KOPT-K1 (cell line): ENCODE data around the gene NEUROD6.

Source experiments
- H3K27ac ChIP-seq: fragments of 200-600 bp; sonication (generic); 2 replicates; pipeline ENCODE4 v1.5.1; 2016; ENCODE audit warnings: antibody characterized with exemption, mild to moderate bottlenecking, low read depth, low read length; ENCODE audit not compliant: poor library complexity, severe bottlenecking
- H3K36me3 ChIP-seq: fragments of 200-600 bp; sonication (generic); 2 replicates; pipeline ENCODE4 v1.5.1; 2017; ENCODE audit warnings: antibody characterized with exemption, mild to moderate bottlenecking, low read length, moderate library complexity; ENCODE audit not compliant: insufficient read depth
- H3K9me3 ChIP-seq: fragments of 200-600 bp; sonication (generic); 2 replicates; pipeline ENCODE4 v1.5.1; 2017; ENCODE audit warnings: antibody characterized with exemption, low read length, mild to moderate bottlenecking; ENCODE audit not compliant: insufficient read depth, poor library complexity, severe bottlenecking

Gene NEUROD6

GRCh38 chr7:31311552-31311951, 29.0 kb downstream of the NEUROD6 start:
- Histone ChIP-seq H3K9me3 (no peaks in the 10 kb centered on the region), H3K36me3 (no peaks in the 10 kb centered on the region), H3K27ac (no peak overlapping the region)

GRCh38 chr7:31310321-31310935, 30.1 kb downstream of the NEUROD6 start:
- H3K9me3 ChIP-seq: no peaks in the 10 kb centered on the region
- H3K27ac ChIP-seq: no peak overlapping the region

GRCh38 chr7:31309407-31309806, 31.1 kb downstream of the NEUROD6 start:
- Histone ChIP-seq H3K9me3 (no peaks in the 10 kb centered on the region), H3K36me3 (no peaks in the 10 kb centered on the region), H3K27ac (no peak overlapping the region)

More at GRCh38 chr7:31310321-31310935, 30.1 kb downstream of the NEUROD6 start:
- H3K36me3 ChIP-seq: no peaks in the 10 kb centered on the region

GRCh38 chr7:31308652-31309051, 31.9 kb downstream of the NEUROD6 start:
- Histone ChIP-seq H3K27ac (no peak overlapping the region), H3K36me3 (no peaks in the 10 kb centered on the region), H3K9me3 (no peaks in the 10 kb centered on the region)

- Histone ChIP-seq H3K36me3 (no peaks in the 10 kb centered on the region), H3K9me3 (no peaks in the 10 kb centered on the region), H3K27ac (no peak overlapping the region)
Observed at GRCh38 chr7:31307972-31308371, 32.6 kb downstream of the NEUROD6 start.

DNA sequence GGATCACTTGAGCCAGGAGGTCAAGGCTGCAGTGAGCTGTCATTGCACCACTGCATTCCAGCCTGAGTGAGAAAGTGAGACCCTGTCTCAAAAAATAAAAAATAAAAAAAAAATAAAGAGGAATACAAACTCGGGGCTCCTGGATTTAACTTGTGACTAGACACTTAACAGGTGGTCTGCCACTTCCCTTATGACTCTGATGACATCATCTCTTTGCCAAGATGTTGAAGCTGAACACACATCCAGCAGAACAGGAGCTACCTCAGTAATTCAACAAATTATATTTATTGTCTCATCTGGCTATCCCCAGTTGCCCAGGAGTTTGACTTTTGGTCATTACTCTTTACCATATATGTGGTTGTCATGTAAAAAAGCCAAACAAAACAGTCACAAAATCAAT, 35.3 kb downstream of the NEUROD6 start:
- H3K9me3 ChIP-seq: no peaks in the 10 kb centered on the region
- no peak overlapping the region for H3K27ac ChIP-seq
- H3K36me3 ChIP-seq: no peaks in the 10 kb centered on the region

GRCh38 chr7:31304446-31304845, 36.1 kb downstream of the NEUROD6 start:
- no peaks in the 10 kb centered on the region for H3K36me3 ChIP-seq
- no peak overlapping the region for H3K27ac ChIP-seq
- H3K9me3 ChIP-seq: no peaks in the 10 kb centered on the region

DNA sequence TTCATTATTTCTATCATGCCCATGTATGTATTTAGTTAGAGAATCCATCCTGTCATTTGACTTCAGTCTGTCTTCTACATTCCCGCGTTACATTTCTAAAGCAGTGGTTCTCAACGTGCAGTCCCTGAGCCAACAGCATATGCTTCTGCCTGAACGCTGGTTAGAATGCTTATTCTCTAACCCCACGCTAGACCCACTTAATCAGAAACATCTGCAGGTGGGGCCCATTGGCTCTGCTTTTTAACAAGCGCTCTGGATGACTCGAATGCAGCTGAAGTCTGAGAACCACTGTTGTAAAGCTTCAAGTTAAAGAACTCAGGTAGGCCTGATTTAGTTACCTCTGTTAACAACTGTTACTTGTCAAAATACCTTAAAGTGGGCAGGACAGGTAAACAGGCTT, 38.2 kb downstream of the NEUROD6 start:
- Histone ChIP-seq H3K36me3 (no peaks in the 10 kb centered on the region), H3K9me3 (no peaks in the 10 kb centered on the region), H3K27ac (no peak overlapping the region)

GRCh38 chr7:31299336-31299735, 41.2 kb downstream of the NEUROD6 start:
- Histone ChIP-seq H3K36me3 (no peaks in the 10 kb centered on the region), H3K9me3 (no peaks in the 10 kb centered on the region), H3K27ac (no peak overlapping the region)

DNA sequence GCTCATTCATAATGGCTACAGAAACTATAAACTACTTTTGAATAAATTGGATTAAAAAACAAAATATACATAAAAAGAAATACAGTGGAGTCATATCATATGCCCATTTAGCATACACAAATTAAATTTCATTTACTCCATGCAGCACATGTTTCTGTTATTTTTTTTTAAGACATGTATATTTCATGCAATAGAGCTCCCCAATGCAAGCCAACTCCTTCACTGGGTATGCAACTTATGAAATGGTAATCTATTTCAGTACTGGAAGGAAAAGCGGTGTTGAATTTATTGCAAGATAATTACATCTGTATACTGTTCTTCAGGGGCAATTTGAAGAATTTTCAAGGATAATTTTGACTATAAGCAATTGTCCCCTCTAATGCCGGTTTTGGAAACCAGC, 49.9 kb downstream of the NEUROD6 start:
- H3K27ac ChIP-seq: no peak overlapping the region
- no peaks in the 10 kb centered on the region for H3K9me3 ChIP-seq
- no peaks in the 10 kb centered on the region for H3K36me3 ChIP-seq
